K562 (cell line): ENCODE data around the gene HP. TPM values are rescaled to one million over a fixed set of nuclear protein-coding genes. Genes with fewer than 3 reads are reported as not detected.

Source experiments
- ATF3 ChIP-seq, 2 experiments: fragments of 450-650 bp in 1 of 2; sonication (generic) in 1 of 2; formaldehyde crosslinking in 1 of 2; IDR thresholded peaks in 1 of 2; conservative IDR thresholded peaks in 1 of 2; 2 replicates each; pipeline versions ENCODE4 v1.6.1 to v1.8.1; 2016 to 2023; ENCODE audit warnings: mild to moderate bottlenecking in 2 of 2, moderate library complexity in 2 of 2, inconsistent platforms in 1 of 2, missing genetic modification reagents in 1 of 2
- DPF2 ChIP-seq: fragments of 450-650 bp; IDR thresholded peaks from 2 replicates; pipeline ENCODE4 v1.6.1; 2016
- HMG20B ChIP-seq: fragments of 250-450 bp; sonication (Bioruptor Pico); IDR thresholded peaks from 2 replicates; pipeline ENCODE4 v1.5.0; 2021; ENCODE audit warnings: mild to moderate bottlenecking
- MBD2 ChIP-seq: sonication (generic); IDR thresholded peaks from 2 replicates; pipeline ENCODE4 v1.6.1; 2016; ENCODE audit warnings: low read depth, borderline replicate concordance
- MCM7 ChIP-seq, 2 experiments: fragments of 450-650 bp; IDR thresholded peaks; 2 replicates each; pipeline ENCODE4 v1.6.1; 2016 to 2018
- MXD1 ChIP-seq: fragments of 250-450 bp; sonication (Bioruptor Pico); IDR thresholded peaks from 2 replicates; pipeline ENCODE4 v1.8.0; 2021; ENCODE audit warnings: borderline replicate concordance, mild to moderate bottlenecking, moderate library complexity; ENCODE audit not compliant: poor library complexity, severe bottlenecking
- MYBL2 ChIP-seq, 2 experiments: fragments of 450-650 bp in 1 of 2; sonication (generic) in 1 of 2; formaldehyde crosslinking in 1 of 2; IDR thresholded peaks; 2 replicates each; pipeline versions ENCODE4 v1.6.1 to v1.8.1; 2017 to 2022; ENCODE audit warnings: borderline replicate concordance in 1 of 2, inconsistent platforms in 1 of 2, low read depth in 1 of 2, mild to moderate bottlenecking in 1 of 2, missing genetic modification reagents in 1 of 2, moderate library complexity in 1 of 2
- NCOA6 ChIP-seq: fragments of 450-650 bp; IDR thresholded peaks from 2 replicates; pipeline ENCODE4 v1.6.1; 2017; ENCODE audit warnings: mild to moderate bottlenecking
- NFIX ChIP-seq: fragments of 250-450 bp; sonication (Bioruptor Pico); IDR thresholded peaks from 2 replicates; pipeline ENCODE4 v1.4.0; 2020; ENCODE audit warnings: low read depth, mild to moderate bottlenecking, moderate library complexity
- SAFB2 ChIP-seq: fragments of 200-400 bp; formaldehyde crosslinking; IDR thresholded peaks from 2 replicates; pipeline ENCODE4 v1.6.1; 2018; ENCODE audit warnings: borderline replicate concordance, low read length, low read depth, moderate library complexity; ENCODE audit not compliant: severe bottlenecking
- SRSF7 ChIP-seq: fragments of 200-400 bp; formaldehyde crosslinking; optimal IDR thresholded peaks from 2 replicates; pipeline ENCODE3; 2017; ENCODE audit warnings: mild to moderate bottlenecking, low read depth, low read length
- TCFL5 ChIP-seq: fragments of 250-450 bp; sonication (Bioruptor Pico); conservative IDR thresholded peaks from 2 replicates; pipeline ENCODE4 v1.6.1; 2021; ENCODE audit warnings: mild to moderate bottlenecking, moderate library complexity, matching md5 sums
- YY1 ChIP-seq, 3 experiments: IDR thresholded peaks; 2 replicates each; pipeline ENCODE4 v1.6.1; 2011; ENCODE audit warnings: low read length in 2 of 3, mild to moderate bottlenecking in 2 of 3, moderate library complexity in 2 of 3, borderline replicate concordance in 1 of 3, control low read depth in 1 of 3, low read depth in 1 of 3; ENCODE audit not compliant: insufficient read depth in 3 of 3, insufficient replicate concordance in 2 of 3, control insufficient read depth in 1 of 3, insufficient read length in 1 of 3; ENCODE audit errors: extremely low read depth in 1 of 3
- ZFP36 ChIP-seq: fragments of 150-350 bp; IDR thresholded peaks from 2 replicates; pipeline ENCODE4 v1.6.1; 2018; ENCODE audit warnings: low read length, low read depth; ENCODE audit not compliant: partially characterized antibody
- ZNF407 ChIP-seq: fragments of 450-650 bp; IDR thresholded peaks from 2 replicates; pipeline ENCODE4 v1.6.1; 2016; ENCODE audit warnings: low read depth
- ZNF589 ChIP-seq: fragments of 200-800 bp; sonication (Bioruptor generic); IDR thresholded peaks from 2 replicates; pipeline ENCODE4 v1.6.1; 2016; ENCODE audit warnings: low read depth, missing genetic modification characterization, missing compliant biosample characterization
- polyA plus RNA-seq, 8 experiments: library from polyadenylated mRNA; depleted of rRNA in 4 of 8; stranded (reverse) in 5 of 8; unstranded in 3 of 8; fragments of >200 nt; fragmentation: Nextera tagmentation in 2 of 8; fragmentation: Illumina TruSeq in 1 of 8; extraction: Ambion mirVana in 2 of 8; extraction: Trizol in 1 of 8; gene quantifications; 2 replicates each; pipeline versions ENCODE4 v1.2.1 to v1.2.3, GENCODE V29; 2011 to 2014; ENCODE audit warnings: inconsistent platforms in 1 of 8, missing spikeins in 1 of 8
- total RNA-seq, 7 experiments: library from RNA; depleted of rRNA in 6 of 7; stranded (reverse); fragments of >200 nt in 6 of 7; fragmentation: Illumina TruSeq in 2 of 7; extraction: Trizol in 2 of 7; gene quantifications; 2 replicates each; pipeline versions ENCODE4 v1.2.1 to v1.2.3, GENCODE V29; 2011 to 2021; ENCODE audit warnings: low replicate concordance in 1 of 7

HP gene
- total and polyA plus RNA-seq, 9 of the 15 experiments (the other 6 are each of a cell fraction or from before 2014, with no cell fraction given): 0.04 to 8.7 TPM; not detected in 7

GRCh38 chr16:72093448-72094265 lies 39.4 kb downstream of the HP start, which contains the start of the genes DHX38 and TXNL4B (continued):
- TF ChIP-seq ATF3 (IDR thresholded peaks at IDR 0.05) (peak; percentile 22; the same call in 1 of the 2 replicates), ATF3 (CRISPR knock-in tag; conservative IDR thresholded peaks at IDR 0.05) (0 out of 2 replicates have a peak, but pooled peaks have one; percentile 45), MXD1 (CRISPR knock-in tag) (peak; percentile 33), MYBL2 (IDR thresholded peaks at IDR 0.05; ENCODE audit: low read depth) (no peak), MYBL2 (CRISPR knock-in tag; IDR thresholded peaks at IDR 0.05; ENCODE audit: borderline replicate concordance) (no peak), ZNF407 (peak; percentile 32; the same call in 1 of the 2 replicates), YY1 (IDR thresholded peaks at IDR 0.05; ENCODE audit: borderline replicate concordance in 1 of 3, control insufficient read depth in 1 of 3, extremely low read depth in 1 of 3, insufficient read depth in 3 of 3, insufficient read length in 1 of 3, insufficient replicate concordance in 2 of 3, low read depth in 1 of 3, low read length in 2 of 3) (peak; percentile 85 to 96 (median 95)), TCFL5 (CRISPR knock-in tag) (no peak), SRSF7 (no peak), SAFB2 (no peak), MCM7 (IDR thresholded peaks at IDR 0.05) (no peak), DPF2 (0 out of 2 replicates have a peak, but pooled peaks have one; percentile 1), ZFP36 (no peak), ZNF589 (CRISPR knock-in tag) (0 out of 2 replicates have a peak, but pooled peaks have one; percentile 29), NFIX (CRISPR knock-in tag) (no peak), NCOA6 (no peak), HMG20B (CRISPR knock-in tag) (no peak), MBD2 (peak; percentile 93)
